Tibial artery (tissue), 4 donors: Measurements from ENCODE around the gene ATXN7L1.

Experiments used
- DNase-seq, 2 donors: peaks; one replicate each; pipeline ENCODE4 v3.0.0-alpha.2; 2019
- H3K27ac ChIP-seq, 2 donors: fragments of 200-600 bp; sonication (generic) in 1 of 2; 1 replicate in 1 of 2; 2 replicates in 1 of 2; pipeline ENCODE4 v1.5.1; 2018 to 2019; ENCODE audit warnings: mild to moderate bottlenecking in 1 of 2
- H3K27me3 ChIP-seq, 2 donors: fragments of 200-600 bp; sonication (generic) in 1 of 2; one replicate each; pipeline versions ENCODE4 v1.5.1 to v1.6.0; 2016 to 2019
- H3K36me3 ChIP-seq, 3 donors: fragments of 200-600 bp; sonication (generic) in 2 of 3; one replicate each; pipeline ENCODE4 v1.5.1; 2016 to 2019; ENCODE audit warnings: mild to moderate bottlenecking in 2 of 3
- H3K4me1 ChIP-seq, 4 donors: fragments of 200-600 bp; sonication (generic) in 2 of 4; 1 replicate in 3 of 4; 2 replicates in 1 of 4; pipeline ENCODE4 v1.5.1; 2016 to 2019
- H3K4me3 ChIP-seq, 2 donors: fragments of 200-600 bp; sonication (generic) in 1 of 2; 1 replicate in 1 of 2; 2 replicates in 1 of 2; pipeline ENCODE4 v1.5.1; 2018 to 2019; ENCODE audit warnings: mild to moderate bottlenecking in 2 of 2
- H3K9me3 ChIP-seq, 3 donors: fragments of 200-600 bp; sonication (generic) in 1 of 3; one replicate each; pipeline ENCODE4 v1.5.1; 2016 to 2019
- intact Hi-C: fragments of 100-400 bp; cut with DNase I; formaldehyde crosslinking; loops from one replicate; pipeline ENCODE4 v1.15.0; 2023; ENCODE audit warnings: low total_unique reads
- TF ChIP-seq, protein P1 (sequence below), 2 experiments: fragments of 200-600 bp in 1 of 2; fragments of 450-650 bp in 1 of 2; IDR thresholded peaks; one replicate each; pipeline ENCODE4 v1.5.1; 2017 to 2019; ENCODE audit warnings: antibody characterized with exemption in 2 of 2, mild to moderate bottlenecking in 1 of 2, moderate library complexity in 1 of 2

The ATXN7L1 gene

DNA sequence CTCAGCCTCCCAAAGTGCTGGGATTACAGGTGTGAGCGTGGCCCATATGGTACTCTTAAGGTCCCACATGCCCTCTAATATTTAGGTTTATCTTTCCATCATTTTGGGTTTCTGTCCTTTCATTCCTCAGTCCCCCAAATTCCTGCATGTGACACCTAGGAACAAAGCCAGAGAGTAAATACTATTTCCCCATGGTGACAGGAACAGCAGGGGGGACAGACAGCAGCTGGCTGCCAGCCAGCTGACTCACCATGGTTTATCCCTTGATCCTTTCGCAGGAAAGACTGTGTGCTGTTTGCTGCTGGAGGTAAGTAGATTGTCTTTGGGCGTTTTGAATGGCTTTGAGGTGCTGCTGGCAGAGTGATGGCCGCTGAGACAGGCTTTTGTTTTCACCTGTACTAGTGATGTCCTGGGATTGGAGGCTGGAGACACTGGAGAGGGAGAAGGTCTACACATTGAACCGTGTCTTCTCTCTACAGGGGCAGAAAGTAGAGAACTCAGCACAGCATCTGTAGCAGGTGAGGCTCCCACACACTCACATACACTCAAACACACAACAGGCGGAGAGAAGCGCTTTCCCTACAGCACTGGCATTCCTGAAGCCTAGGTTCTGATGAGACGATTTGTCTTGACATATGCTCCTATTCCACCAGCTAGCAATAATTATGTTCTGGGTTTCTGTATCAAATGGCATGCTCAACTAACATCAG lies 211.4 kb downstream of the ATXN7L1 start:
- peaks cover 0 to 34% (median 26%) of the 10 kb centered on the region in 3 donors for H3K36me3 ChIP-seq
- no peaks in the 10 kb centered on the region for H3K9me3 ChIP-seq
- TF ChIP-seq, protein P1, sequence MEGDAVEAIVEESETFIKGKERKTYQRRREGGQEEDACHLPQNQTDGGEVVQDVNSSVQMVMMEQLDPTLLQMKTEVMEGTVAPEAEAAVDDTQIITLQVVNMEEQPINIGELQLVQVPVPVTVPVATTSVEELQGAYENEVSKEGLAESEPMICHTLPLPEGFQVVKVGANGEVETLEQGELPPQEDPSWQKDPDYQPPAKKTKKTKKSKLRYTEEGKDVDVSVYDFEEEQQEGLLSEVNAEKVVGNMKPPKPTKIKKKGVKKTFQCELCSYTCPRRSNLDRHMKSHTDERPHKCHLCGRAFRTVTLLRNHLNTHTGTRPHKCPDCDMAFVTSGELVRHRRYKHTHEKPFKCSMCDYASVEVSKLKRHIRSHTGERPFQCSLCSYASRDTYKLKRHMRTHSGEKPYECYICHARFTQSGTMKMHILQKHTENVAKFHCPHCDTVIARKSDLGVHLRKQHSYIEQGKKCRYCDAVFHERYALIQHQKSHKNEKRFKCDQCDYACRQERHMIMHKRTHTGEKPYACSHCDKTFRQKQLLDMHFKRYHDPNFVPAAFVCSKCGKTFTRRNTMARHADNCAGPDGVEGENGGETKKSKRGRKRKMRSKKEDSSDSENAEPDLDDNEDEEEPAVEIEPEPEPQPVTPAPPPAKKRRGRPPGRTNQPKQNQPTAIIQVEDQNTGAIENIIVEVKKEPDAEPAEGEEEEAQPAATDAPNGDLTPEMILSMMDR (IDR thresholded peaks at IDR 0.05), result no peak
- DNase-seq, result no peak
- intact Hi-C loops, result no loop called here
- H3K4me3 ChIP-seq, result no peak overlapping the region
- no peak overlapping the region for H3K27ac ChIP-seq
- H3K27me3 ChIP-seq, result no peaks in the 10 kb centered on the region
- H3K4me1 ChIP-seq, result no peaks in the 10 kb centered on the region

DNA sequence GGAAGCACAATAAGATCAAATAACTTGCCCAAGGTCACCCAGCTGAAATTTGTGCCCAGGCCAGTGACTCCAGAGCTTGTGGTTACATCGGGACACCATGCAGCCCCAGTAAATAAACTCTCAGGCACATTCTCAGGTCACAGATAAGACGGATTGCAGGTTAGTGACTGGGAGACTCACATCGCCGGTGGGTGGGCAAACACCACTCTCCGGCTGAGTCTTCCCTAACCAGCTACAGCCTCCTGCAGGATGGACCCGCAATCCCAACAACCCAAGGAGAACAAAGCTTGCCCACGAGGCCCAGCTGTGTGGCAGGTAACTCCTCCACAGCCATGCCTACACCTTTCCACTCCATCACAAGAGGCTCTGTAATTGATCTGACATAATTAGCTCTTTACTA lies 213.4 kb downstream of the ATXN7L1 start:
- intact Hi-C loops, result no loop called here
- Histone ChIP-seq H3K4me1 (no peaks in the 10 kb centered on the region), H3K4me3 (no peak overlapping the region), H3K27me3 (no peaks in the 10 kb centered on the region), H3K36me3 (peaks cover 0 to 39% (median 26%) of the 10 kb centered on the region in 3 donors), H3K27ac (no peak overlapping the region), H3K9me3 (no peaks in the 10 kb centered on the region)
- no peak for DNase-seq
- TF ChIP-seq, protein P1 (IDR thresholded peaks at IDR 0.05), result no peak

DNA sequence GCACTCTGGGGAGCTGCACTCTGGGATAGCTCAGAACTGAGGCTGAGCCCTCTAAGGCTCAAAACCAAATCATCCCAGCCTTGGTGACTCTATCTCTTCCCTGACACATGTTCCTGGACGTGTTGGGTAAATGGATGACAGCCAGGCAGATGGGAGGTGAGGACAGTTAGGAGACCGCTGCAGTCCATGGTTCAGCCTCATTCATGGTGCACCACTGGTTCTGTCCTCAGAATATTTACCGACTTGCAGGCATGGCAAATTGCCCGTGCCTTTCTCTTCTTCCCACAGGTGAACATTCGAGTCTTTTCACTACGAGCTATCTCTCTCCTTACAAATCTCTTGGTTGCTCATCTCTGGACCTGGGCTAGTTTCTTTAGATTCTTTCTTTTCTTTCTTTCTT lies 214.8 kb downstream of the ATXN7L1 start:
- peaks cover 0 to 39% (median 26%) of the 10 kb centered on the region in 3 donors for H3K36me3 ChIP-seq
- H3K27me3 ChIP-seq, result no peaks in the 10 kb centered on the region
- intact Hi-C loops, result no loop called here
- DNase-seq, result no peak
- H3K9me3 ChIP-seq, result no peaks in the 10 kb centered on the region
- TF ChIP-seq, protein P1 (IDR thresholded peaks at IDR 0.05), result no peak
- H3K27ac ChIP-seq, result no peak overlapping the region
- H3K4me3 ChIP-seq, result no peak overlapping the region
- H3K4me1 ChIP-seq, result no peaks in the 10 kb centered on the region

GRCh38 chr7:105656922-105657521 lies 219.4 kb downstream of the ATXN7L1 start:
- H3K27me3 ChIP-seq, result no peaks in the 10 kb centered on the region
- H3K9me3 ChIP-seq, result no peaks in the 10 kb centered on the region
- intact Hi-C loops, result no loop called here
- DNase-seq, result peak in 1 of 2 donors; percentile 56
- no peak overlapping the region for H3K4me3 ChIP-seq
- no peak overlapping the region for H3K27ac ChIP-seq
- peaks cover 0 to 15% (median 7%) of the 10 kb centered on the region in 3 donors for H3K36me3 ChIP-seq
- peaks cover 0 to 9% (median 6%) of the 10 kb centered on the region in 4 donors for H3K4me1 ChIP-seq
- TF ChIP-seq, protein P1 (IDR thresholded peaks at IDR 0.05), result peak; percentile 47 to 50

DNA sequence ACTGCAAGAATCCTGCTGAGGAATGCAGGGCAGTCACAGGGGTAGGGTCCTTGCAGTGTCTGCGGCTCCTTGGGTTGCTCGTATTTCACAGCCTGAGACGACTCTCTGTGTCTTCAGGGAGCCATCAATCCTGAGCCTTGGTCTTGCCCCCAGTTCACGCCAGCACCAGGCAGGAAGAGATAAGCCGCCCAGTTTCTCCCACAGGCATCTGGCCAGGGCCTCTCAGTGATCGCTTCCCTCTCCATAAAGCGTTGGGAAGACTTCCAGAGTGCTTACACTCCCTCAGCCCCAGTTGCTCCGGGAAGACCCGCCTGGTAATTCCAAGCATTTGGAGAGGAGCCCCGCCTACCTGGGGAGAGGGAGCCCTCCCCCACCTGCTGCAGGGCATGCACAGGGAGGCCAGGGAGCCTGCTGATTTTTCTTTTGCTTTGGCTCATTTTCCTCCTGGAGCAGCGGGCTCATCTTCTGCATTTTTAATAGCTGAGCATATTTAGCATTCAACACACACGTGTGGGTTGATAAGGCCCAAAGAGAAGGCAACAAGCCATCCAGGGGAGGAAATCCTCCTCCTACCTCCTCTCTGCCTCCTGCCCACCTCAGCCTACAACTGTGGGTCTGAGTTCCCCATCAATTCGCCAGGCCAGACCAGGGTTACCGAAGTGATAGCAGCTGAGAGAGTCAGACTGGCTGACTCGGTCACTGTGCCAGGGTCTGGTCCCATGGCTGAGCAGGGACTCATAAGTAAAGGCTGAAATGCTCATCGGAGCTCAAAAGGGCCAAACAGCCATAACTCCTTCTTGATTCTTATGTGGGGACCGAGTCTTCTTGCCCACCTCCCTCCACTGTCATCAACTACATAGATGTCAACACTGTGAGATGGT lies 220.7 kb downstream of the ATXN7L1 start:
- TF ChIP-seq, protein P1 (IDR thresholded peaks at IDR 0.05), result no peak
- H3K36me3 ChIP-seq, result peaks cover 0 to 4% (median 0%) of the 10 kb centered on the region in 3 donors
- H3K4me1 ChIP-seq, result peaks cover 0 to 9% (median 6%) of the 10 kb centered on the region in 4 donors
- H3K4me3 ChIP-seq, result no peak overlapping the region
- DNase-seq, result no peak
- H3K9me3 ChIP-seq, result no peaks in the 10 kb centered on the region
- no peaks in the 10 kb centered on the region for H3K27me3 ChIP-seq
- intact Hi-C loops, result no loop called here
- no peak overlapping the region for H3K27ac ChIP-seq
